PC-3 (cell line): ENCODE measurements around the gene PEX11A.

Experiments
- CTCF ChIP-seq: fragments of 300-600 bp; sonication (generic); conservative IDR thresholded peaks from 2 replicates; pipeline ENCODE4 v1.5.1; 2017; ENCODE audit warnings: antibody characterized with exemption, low read depth, mild to moderate bottlenecking, low read length
- EZH2 ChIP-seq: fragments of 300-600 bp; sonication (generic); IDR thresholded peaks from one replicate; pipeline ENCODE4 v1.6.1; 2017; ENCODE audit warnings: antibody characterized with exemption, mild to moderate bottlenecking, low read length; ENCODE audit not compliant: unreplicated experiment
- EZH2phosphoT487 ChIP-seq: fragments of 300-600 bp; sonication (generic); IDR thresholded peaks from 2 replicates; pipeline ENCODE4 v1.6.1; 2018; ENCODE audit warnings: mild to moderate bottlenecking, antibody characterized with exemption, low read length, borderline replicate concordance

DNA sequence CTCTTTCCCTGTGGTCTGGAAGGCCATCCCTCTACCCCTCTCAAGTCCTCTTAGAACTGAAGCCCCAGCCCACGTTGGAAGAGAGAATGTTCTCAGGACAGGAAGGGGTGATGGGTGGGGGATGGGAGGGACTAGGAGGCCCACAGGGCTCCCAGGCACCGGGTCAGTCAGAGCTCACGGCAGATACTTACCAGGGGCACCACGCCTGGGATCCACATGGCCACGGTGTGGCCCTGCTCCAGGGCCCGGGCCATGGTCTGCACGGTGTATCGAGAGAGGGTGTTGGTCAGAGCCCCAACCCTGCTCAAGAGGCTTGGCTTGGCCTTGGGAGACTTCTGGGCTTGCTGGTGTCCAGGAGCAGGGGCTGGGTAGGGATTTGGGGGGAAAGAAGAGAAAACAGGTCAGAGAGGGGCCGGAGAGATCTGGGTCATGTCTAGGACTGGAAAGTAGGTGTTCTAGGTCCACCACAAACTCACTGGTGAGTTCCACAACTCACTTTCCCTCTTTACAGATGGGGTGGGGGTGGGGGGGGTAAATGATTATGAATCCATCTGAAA lies 21.2 kb downstream of the PEX11A start:
- TF ChIP-seq CTCF, result no peak
- no peak for TF ChIP-seq EZH2phosphoT487
- TF ChIP-seq EZH2, result no peak
